GM12874 (cell line): Measurements from ENCODE around the gene BCL2L12.

ENCODE experiments used
- TF ChIP-seq, protein P1 (sequence below): IDR thresholded peaks from 2 replicates; pipeline ENCODE4 v1.5.1; 2011; ENCODE audit warnings: low read depth, mild to moderate bottlenecking, control low read depth, low read length, moderate library complexity; ENCODE audit not compliant: insufficient read depth

The BCL2L12 gene

GRCh38 chr19:49664171-49665035 is 1.3 kb upstream of the BCL2L12 start:
- TF ChIP-seq, protein P1, sequence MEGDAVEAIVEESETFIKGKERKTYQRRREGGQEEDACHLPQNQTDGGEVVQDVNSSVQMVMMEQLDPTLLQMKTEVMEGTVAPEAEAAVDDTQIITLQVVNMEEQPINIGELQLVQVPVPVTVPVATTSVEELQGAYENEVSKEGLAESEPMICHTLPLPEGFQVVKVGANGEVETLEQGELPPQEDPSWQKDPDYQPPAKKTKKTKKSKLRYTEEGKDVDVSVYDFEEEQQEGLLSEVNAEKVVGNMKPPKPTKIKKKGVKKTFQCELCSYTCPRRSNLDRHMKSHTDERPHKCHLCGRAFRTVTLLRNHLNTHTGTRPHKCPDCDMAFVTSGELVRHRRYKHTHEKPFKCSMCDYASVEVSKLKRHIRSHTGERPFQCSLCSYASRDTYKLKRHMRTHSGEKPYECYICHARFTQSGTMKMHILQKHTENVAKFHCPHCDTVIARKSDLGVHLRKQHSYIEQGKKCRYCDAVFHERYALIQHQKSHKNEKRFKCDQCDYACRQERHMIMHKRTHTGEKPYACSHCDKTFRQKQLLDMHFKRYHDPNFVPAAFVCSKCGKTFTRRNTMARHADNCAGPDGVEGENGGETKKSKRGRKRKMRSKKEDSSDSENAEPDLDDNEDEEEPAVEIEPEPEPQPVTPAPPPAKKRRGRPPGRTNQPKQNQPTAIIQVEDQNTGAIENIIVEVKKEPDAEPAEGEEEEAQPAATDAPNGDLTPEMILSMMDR = no peak

- TF ChIP-seq, protein P1 = no peak
Measured at GRCh38 chr19:49665036-49665350, 740 bp upstream of the BCL2L12 start.

- TF ChIP-seq, protein P1 = no peak
Measured at GRCh38 chr19:49666120-49666444, 349 bp downstream of the BCL2L12 start.

DNA sequence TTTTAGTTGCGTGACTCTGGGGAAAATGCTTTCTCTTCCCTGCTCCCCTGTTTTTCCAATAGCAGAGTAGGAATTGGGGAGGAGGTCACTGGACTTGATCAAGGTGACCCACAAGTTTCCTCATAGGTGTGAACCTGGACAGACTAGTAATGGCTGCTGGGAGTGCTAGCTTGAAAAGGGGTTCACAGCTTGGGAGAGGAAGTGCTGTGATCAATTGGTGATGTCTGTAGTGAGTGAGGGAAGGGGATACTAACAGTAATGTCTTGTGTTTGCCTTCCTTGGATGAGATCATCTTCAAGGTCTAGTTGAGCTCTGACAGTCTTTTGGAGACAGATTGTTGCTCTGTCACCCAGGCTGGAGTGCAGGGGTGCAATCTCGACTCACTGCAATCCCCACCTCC is 1.7 kb downstream of the BCL2L12 start:
- TF ChIP-seq, protein P1 = no peak

DNA sequence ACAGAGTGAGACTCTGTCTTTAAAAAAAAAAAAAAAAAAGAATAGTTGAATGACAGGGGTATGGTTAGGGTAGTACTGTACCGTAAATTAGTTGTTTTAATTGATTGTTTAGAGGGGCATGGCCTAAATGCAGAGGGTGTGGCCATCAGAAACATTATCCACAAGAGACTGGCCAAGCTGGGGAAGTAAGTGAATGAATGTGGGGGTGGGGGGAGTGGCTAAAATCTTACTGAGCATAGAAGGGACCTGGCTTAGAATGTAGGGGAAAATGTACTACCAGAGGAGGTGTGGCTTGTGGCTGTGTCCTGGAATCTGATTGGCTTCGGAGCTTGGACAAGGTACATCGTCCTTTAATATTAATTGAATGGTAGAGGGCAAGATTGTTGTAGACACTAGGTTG is 3.8 kb downstream of the BCL2L12 start:
- TF ChIP-seq, protein P1 = no peak

DNA sequence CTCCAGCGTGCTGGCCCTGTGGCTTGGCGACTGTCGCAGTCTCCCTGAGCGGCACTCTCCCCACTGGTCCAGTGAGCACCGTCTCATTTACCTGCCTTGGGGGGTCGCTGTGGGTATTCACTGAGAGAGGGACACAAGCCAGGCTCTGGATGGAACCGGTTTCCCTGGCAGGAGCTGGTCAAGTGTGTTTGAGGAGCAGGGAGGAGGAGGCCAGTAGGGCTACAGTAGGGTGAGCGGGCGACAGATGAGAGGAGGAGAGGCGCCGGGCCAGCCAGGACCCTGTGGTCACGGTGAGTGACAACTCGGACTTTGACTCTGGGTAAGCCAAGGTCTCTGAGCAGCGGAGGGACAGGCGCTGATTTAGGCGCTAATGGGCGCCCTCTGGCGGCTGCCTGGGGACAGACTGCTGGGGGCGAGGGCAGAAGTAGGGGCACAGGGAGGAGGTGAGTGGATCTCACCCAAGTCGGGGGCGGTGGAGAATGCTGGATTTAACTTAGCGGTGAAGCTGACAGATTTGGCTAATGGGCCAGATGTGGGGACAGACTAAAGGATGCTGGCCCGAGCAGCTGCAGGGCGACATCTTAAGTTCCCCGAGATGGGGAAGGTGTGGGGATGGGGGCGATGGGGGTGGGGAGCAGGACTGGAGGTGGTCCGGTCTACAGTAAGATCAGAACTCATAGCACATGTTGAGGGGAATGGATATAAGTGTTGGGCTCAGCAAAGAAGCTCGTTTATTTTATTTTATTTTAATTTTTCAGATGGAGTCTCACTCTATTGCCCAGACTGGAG is 6.6 kb downstream of the BCL2L12 start:
- TF ChIP-seq, protein P1 = peak; percentile 97

- TF ChIP-seq, protein P1 = no peak
Measured at GRCh38 chr19:49676136-49676783, 10.5 kb downstream of the BCL2L12 start.
